H1 (cell line): ENCODE measurements around the gene TTYH2. TPM values are rescaled to one million over a fixed set of nuclear protein-coding genes. Genes with fewer than 3 reads are reported as not detected.
A peak's percentile ranks its signal among the peaks of the same experiment; 100 is the strongest.

Source experiments
- CTCF ChIA-PET: fragments of 300-600 bp; sonication (Branson Sonifier 250); formaldehyde crosslinking; loops from one replicate; lab custom pipeline; 2021; ENCODE audit not compliant: partially characterized antibody; lab: Charles Lee
- POLR2A ChIA-PET: fragments of 300-600 bp; sonication (Branson Sonifier 250); formaldehyde crosslinking; loops from one replicate; lab custom pipeline; 2021; ENCODE audit warnings: inconsistent platforms; ENCODE audit not compliant: partially characterized antibody; lab: Charles Lee
- DNase-seq, 2 experiments: peaks; one replicate each; pipeline versions ENCODE4 v3.0.0 to v3.0.0-alpha.2; 2010 to 2022; ENCODE audit warnings: low spot score in 2 of 2, low read depth in 1 of 2, mixed read lengths in 1 of 2
- FAIRE-seq: peaks from 2 replicates; lab custom pipeline; 2011; peaks lifted over from hg19 to GRCh38; lab: Jason Lieb, UNC
- H2AFZ ChIP-seq: 2 replicates; pipeline ENCODE4 v1.8.1; 2012; ENCODE audit warnings: low read length, inconsistent platforms
- H2AK5ac ChIP-seq: 2 replicates; pipeline ENCODE4 v1.6.1; 2013; ENCODE audit warnings: low read depth, low read length
- H2BK120ac ChIP-seq: replicated peaks from 2 replicates; pipeline ENCODE3; 2013; ENCODE audit warnings: low read depth, low read length, inconsistent platforms
- H2BK12ac ChIP-seq: 2 replicates; pipeline ENCODE4 v1.6.1; 2013; ENCODE audit warnings: low read depth, low read length
- H2BK15ac ChIP-seq: 2 replicates; pipeline ENCODE4 v1.6.1; 2013; ENCODE audit warnings: low read length
- H2BK20ac ChIP-seq: 2 replicates; pipeline ENCODE4 v1.6.1; 2013; ENCODE audit warnings: low read length
- H2BK5ac ChIP-seq: 2 replicates; pipeline ENCODE4 v1.6.1; 2013; ENCODE audit warnings: low read depth, low read length
- H3K14ac ChIP-seq: 2 replicates; pipeline ENCODE4 v1.6.1; 2013; ENCODE audit warnings: inconsistent platforms; ENCODE audit not compliant: insufficient read length
- H3K18ac ChIP-seq: 2 replicates; pipeline ENCODE4 v1.6.1; 2013; ENCODE audit warnings: low read length; ENCODE audit errors: extremely low read depth
- H3K23ac ChIP-seq: 2 replicates; pipeline ENCODE4 v1.6.1; 2013; ENCODE audit warnings: inconsistent platforms; ENCODE audit not compliant: insufficient read length
- H3K23me2 ChIP-seq: 2 replicates; pipeline ENCODE4 v1.6.1; 2013; ENCODE audit warnings: low read depth, low read length
- H3K27ac ChIP-seq: 2 replicates; pipeline ENCODE4 v1.6.1; 2011; ENCODE audit warnings: low read depth, low read length, inconsistent platforms
- H3K27me3 ChIP-seq, 4 experiments: replicated peaks in 1 of 4; 1 replicate in 1 of 4; 2 replicates in 3 of 4; pipeline versions ENCODE4 v1.6.1 to v1.8.1; 2011 to 2013; ENCODE audit warnings: low read length in 3 of 4, mild to moderate bottlenecking in 3 of 4, inconsistent platforms in 2 of 4, mixed read lengths in 2 of 4, moderate library complexity in 1 of 4; ENCODE audit not compliant: control insufficient read depth in 3 of 4, insufficient read depth in 3 of 4; ENCODE audit errors: extremely low read depth in 1 of 4
- H3K36me3 ChIP-seq, 4 experiments: 2 replicates each; pipeline versions ENCODE4 v1.6.1 to v1.8.1; 2011 to 2013; ENCODE audit warnings: mild to moderate bottlenecking in 4 of 4, low read length in 3 of 4, moderate library complexity in 2 of 4, control low read depth in 1 of 4, inconsistent platforms in 1 of 4; ENCODE audit not compliant: insufficient read depth in 4 of 4, control insufficient read depth in 2 of 4
- H3K4ac ChIP-seq: replicated peaks from 2 replicates; pipeline ENCODE3; 2013; ENCODE audit warnings: low read length, low read depth, mixed read lengths, inconsistent platforms; ENCODE audit not compliant: insufficient read length
- H3K4me1 ChIP-seq, 4 experiments: replicated peaks in 1 of 4; 1 replicate in 1 of 4; 2 replicates in 3 of 4; pipeline versions ENCODE4 v1.6.1 to v1.8.1; 2011 to 2013; ENCODE audit warnings: low read length in 3 of 4, inconsistent platforms in 2 of 4, mixed read lengths in 1 of 4; ENCODE audit not compliant: insufficient read depth in 4 of 4, control insufficient read depth in 3 of 4
- H3K4me2 ChIP-seq, 2 experiments: 2 replicates each; pipeline versions ENCODE4 v1.6.1 to v1.8.1; 2011 to 2013; ENCODE audit warnings: low read depth in 2 of 2, low read length in 2 of 2, control low read depth in 1 of 2, inconsistent platforms in 1 of 2, mild to moderate bottlenecking in 1 of 2; ENCODE audit not compliant: insufficient read depth in 1 of 2
- H3K4me3 ChIP-seq, 4 experiments: fragments of 200-600, 300-600 bp in 1 of 4; sonication (generic), shearing (Covaris generic), sonication (Bioruptor Twin) in 1 of 4; 2 replicates each; pipeline versions ENCODE4 v1.5.1 to v1.8.1; 2011 to 2016; ENCODE audit warnings: low read length in 4 of 4, low read depth in 3 of 4, control low read depth in 2 of 4, inconsistent platforms in 2 of 4, mild to moderate bottlenecking in 2 of 4, mixed read lengths in 1 of 4, moderate library complexity in 1 of 4; ENCODE audit not compliant: insufficient read depth in 2 of 4; ENCODE audit errors: extremely low read depth in 1 of 4
- H3K56ac ChIP-seq: replicated peaks from 2 replicates; pipeline ENCODE3; 2013; ENCODE audit warnings: low read depth, mild to moderate bottlenecking, mixed read lengths, low read length, inconsistent platforms; ENCODE audit not compliant: insufficient read length
- H3K79me1 ChIP-seq: 2 replicates; pipeline ENCODE4 v1.6.1; 2013; ENCODE audit warnings: low read depth, low read length, control low read depth
- H3K79me2 ChIP-seq, 2 experiments: 2 replicates each; pipeline versions ENCODE4 v1.6.1 to v1.8.1; 2012 to 2013; ENCODE audit warnings: low read length in 2 of 2, mild to moderate bottlenecking in 2 of 2, inconsistent platforms in 1 of 2; ENCODE audit not compliant: insufficient read depth in 2 of 2, control insufficient read depth in 1 of 2
- H3K9ac ChIP-seq, 4 experiments: replicated peaks in 1 of 4; 1 replicate in 1 of 4; 2 replicates in 3 of 4; pipeline versions ENCODE4 v1.6.1 to v1.8.1; 2011 to 2013; ENCODE audit warnings: low read depth in 3 of 4, low read length in 3 of 4, control low read depth in 2 of 4, mild to moderate bottlenecking in 2 of 4, moderate library complexity in 2 of 4, inconsistent platforms in 1 of 4; ENCODE audit errors: extremely low read depth in 1 of 4
- H3K9me3 ChIP-seq, 2 experiments: 2 replicates each; pipeline versions ENCODE4 v1.6.1 to v1.8.1; 2012 to 2013; ENCODE audit warnings: mild to moderate bottlenecking in 2 of 2, moderate library complexity in 2 of 2, control low read depth in 1 of 2, inconsistent platforms in 1 of 2, low read depth in 1 of 2, low read length in 1 of 2, mixed read lengths in 1 of 2; ENCODE audit not compliant: insufficient read depth in 2 of 2
- H4K20me1 ChIP-seq, 2 experiments: replicated peaks in 1 of 2; 2 replicates each; pipeline versions ENCODE3 to v1.8.1; 2011 to 2013; ENCODE audit warnings: inconsistent platforms in 2 of 2, low read length in 2 of 2, mild to moderate bottlenecking in 1 of 2; ENCODE audit not compliant: insufficient read depth in 2 of 2, control insufficient read depth in 1 of 2
- H4K5ac ChIP-seq: 2 replicates; pipeline ENCODE4 v1.6.1; 2013; ENCODE audit warnings: low read length, low read depth, mixed read lengths, inconsistent platforms; ENCODE audit not compliant: insufficient read length
- H4K8ac ChIP-seq: 2 replicates; pipeline ENCODE4 v1.8.0; 2013; ENCODE audit warnings: mild to moderate bottlenecking, moderate library complexity, low read length, inconsistent platforms; ENCODE audit not compliant: insufficient read depth; ENCODE audit errors: extremely low read depth
- H4K91ac ChIP-seq: replicated peaks from 2 replicates; pipeline ENCODE3; 2013; ENCODE audit warnings: low read length, mixed read lengths, inconsistent platforms; ENCODE audit not compliant: insufficient read length
- BRCA1 ChIP-seq: IDR thresholded peaks from 2 replicates; pipeline ENCODE4 v1.6.1; 2012; ENCODE audit warnings: low read depth, low read length, improper control_type of control experiment
- CBX8 ChIP-seq: fragments of 300-800, 300-1000 bp; sonication (generic); IDR thresholded peaks from 2 replicates; pipeline ENCODE4 v1.7.1; 2016; ENCODE audit warnings: low read depth, low read length, borderline replicate concordance
- GABPA ChIP-seq: IDR thresholded peaks from 2 replicates; pipeline ENCODE4 v1.6.1; 2011; ENCODE audit warnings: mild to moderate bottlenecking, low read length, moderate library complexity, borderline replicate concordance; ENCODE audit not compliant: insufficient read depth
- JUN ChIP-seq: IDR thresholded peaks from 2 replicates; pipeline ENCODE4 v1.6.1; 2011; ENCODE audit warnings: low read depth, mild to moderate bottlenecking, improper control_type of control experiment, low read length
- NRF1 ChIP-seq: IDR thresholded peaks from 2 replicates; pipeline ENCODE4 v1.6.1; 2011; ENCODE audit warnings: mild to moderate bottlenecking, low read depth, low read length, improper control_type of control experiment
- POU5F1 ChIP-seq: IDR thresholded peaks from 2 replicates; pipeline ENCODE4 v1.6.1; 2011; ENCODE audit warnings: low read depth, mild to moderate bottlenecking, low read length, moderate library complexity
- WGBS, 2 experiments: shearing (Covaris generic) in 1 of 2; methylation state at CpG; one replicate each; pipeline versions ENCODE4 v1.1.6 to v1.1.7; 2013 to 2015; ENCODE audit warnings: low lambda C conversion rate in 2 of 2, mixed read lengths in 2 of 2, inconsistent platforms in 1 of 2, low coverage in 1 of 2, missing lambda C conversion rate in 1 of 2; ENCODE audit not compliant: insufficient replicate concordance in 2 of 2, insufficient coverage in 1 of 2, insufficient read length in 1 of 2; ENCODE audit errors: extremely low coverage in 1 of 2, missing lambda C conversion rate in 1 of 2; 5-methylcytosine and 5-hydroxymethylcytosine counted together
- polyA plus RNA-seq, 7 experiments: library from polyadenylated mRNA; depleted of rRNA in 3 of 7; stranded (reverse) in 5 of 7; unstranded in 2 of 7; fragments of >200 nt in 5 of 7; fragments of 200-250 nt in 2 of 7; gene quantifications; 1 replicate in 5 of 7; 2 replicates in 1 of 7; 4 replicates in 1 of 7; pipeline versions ENCODE4 v1.2.1 to v1.2.3, GENCODE V29; 2011 to 2013; ENCODE audit warnings: missing spikeins in 2 of 7, mixed read lengths in 2 of 7
- total RNA-seq: library from RNA; stranded (reverse); fragmentation: NEBNext Ultra II Directional; extraction: Animal tissue kit (Norgen Biotek cat#: 25700); gene quantifications from 2 replicates; pipeline ENCODE4 v1.2.1, GENCODE V29; 2021

TTYH2 gene
- total and polyA plus RNA-seq, 2 of the 8 experiments (the other 6 are each of a cell fraction or from before 2014, with no cell fraction given), result 3.2 to 9.2 TPM

DNA sequence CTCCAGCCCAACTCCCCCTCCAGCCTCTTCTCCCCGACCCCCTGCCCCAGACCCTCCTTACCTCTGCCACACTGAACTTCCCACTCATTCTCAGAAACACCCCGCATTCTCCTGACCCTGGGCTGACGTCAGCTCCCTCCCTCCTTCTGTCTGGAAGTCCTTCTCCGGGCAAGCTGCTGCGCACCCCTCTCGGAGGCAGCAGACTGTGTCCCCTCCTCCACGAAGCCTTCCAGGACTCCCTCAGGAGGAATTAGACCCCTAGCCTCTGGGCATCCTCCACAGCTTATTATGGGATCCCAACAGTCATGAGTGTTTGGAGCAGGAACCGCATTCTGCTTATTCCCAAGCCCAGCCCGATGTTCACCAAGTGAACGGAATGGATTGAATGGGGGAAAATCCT is 13.3 kb upstream of the TTYH2 start:
- Histone ChIP-seq H3K4ac (no peak overlapping the region), H3K4me1 (peaks cover 2 to 15% (median 7%) of the 10 kb centered on the region in 4 experiments), H3K18ac (peak overlapping the region; percentile 33), H4K20me1 (peaks cover 7 to 11% of the 10 kb centered on the region in 2 experiments), H2AFZ (0 out of 2 replicates have a peak overlapping the region, but pooled peaks have one; percentile 28), H4K8ac (no peak overlapping the region), H2BK5ac (0 out of 2 replicates have a peak overlapping the region, but pooled peaks have one; percentile 52), H3K23me2 (peaks cover 5% of the 10 kb centered on the region; the same call in 1 of the 2 replicates), H4K91ac (no peak overlapping the region), H3K4me3 (peak overlapping the region in 1 of 4 experiments; percentile 39; a peak in 1 of 8 replicates), H2BK15ac (no peak overlapping the region), H3K79me1 (no peaks in the 10 kb centered on the region), H2BK120ac (no peak overlapping the region), H3K14ac (no peak overlapping the region), H4K5ac (no peak overlapping the region), H2BK20ac (peak overlapping the region; percentile 82), H3K56ac (no peak overlapping the region), H2AK5ac (no peak overlapping the region), H2BK12ac (peak overlapping the region; percentile 86; the same call in 1 of the 2 replicates), H3K27ac (no peak overlapping the region), H3K23ac (no peak overlapping the region), H3K9ac (no peak overlapping the region), H3K9me3 (no peaks in the 10 kb centered on the region), H3K4me2 (peak overlapping the region; percentile 24 to 69; a peak in 3 of 4 replicates), H3K79me2 (peaks cover 14 to 16% of the 10 kb centered on the region in 2 experiments), H3K36me3 (peaks cover 5 to 12% (median 5%) of the 10 kb centered on the region in 4 experiments; a peak in 5 of 8 replicates), H3K27me3 (peaks cover 0 to 13% (median 8%) of the 10 kb centered on the region in 4 experiments; a peak in 4 of 7 replicates)
- no peak for TF ChIP-seq POU5F1
- TF ChIP-seq CBX8, result no peak
- no peak for TF ChIP-seq NRF1
- TF ChIP-seq JUN, result no peak
- TF ChIP-seq GABPA, result no peak
- no peak for TF ChIP-seq BRCA1
- 65% methylated on average over 10 of the region's 10 CpGs; no CpG with 5 or more reads in 1 of the 2 experiments for WGBS, 2 experiments
- ChIA-PET CTCF (interaction anchor here (0.7 to 4.3 kb wide), 41 partner anchors 8 to 480 kb away, joined by 3 to 27 read pairs (median 4); no protein-coding TSS in a partner anchor), POLR2A (interaction anchor here (0.9 to 2.4 kb wide), 5 partner anchors 8 to 20 kb away, joined by 3 to 9 read pairs (median 4); no protein-coding TSS in a partner anchor)
- DNase-seq, result no peak
- FAIRE-seq, result no peak
